NCI-H226 (cell line): Measurements from ENCODE around the gene TBC1D16.

Source experiments
- DNase-seq: peaks from one replicate; pipeline ENCODE4 v3.0.0-alpha.2; 2015

Gene TBC1D16

DNA sequence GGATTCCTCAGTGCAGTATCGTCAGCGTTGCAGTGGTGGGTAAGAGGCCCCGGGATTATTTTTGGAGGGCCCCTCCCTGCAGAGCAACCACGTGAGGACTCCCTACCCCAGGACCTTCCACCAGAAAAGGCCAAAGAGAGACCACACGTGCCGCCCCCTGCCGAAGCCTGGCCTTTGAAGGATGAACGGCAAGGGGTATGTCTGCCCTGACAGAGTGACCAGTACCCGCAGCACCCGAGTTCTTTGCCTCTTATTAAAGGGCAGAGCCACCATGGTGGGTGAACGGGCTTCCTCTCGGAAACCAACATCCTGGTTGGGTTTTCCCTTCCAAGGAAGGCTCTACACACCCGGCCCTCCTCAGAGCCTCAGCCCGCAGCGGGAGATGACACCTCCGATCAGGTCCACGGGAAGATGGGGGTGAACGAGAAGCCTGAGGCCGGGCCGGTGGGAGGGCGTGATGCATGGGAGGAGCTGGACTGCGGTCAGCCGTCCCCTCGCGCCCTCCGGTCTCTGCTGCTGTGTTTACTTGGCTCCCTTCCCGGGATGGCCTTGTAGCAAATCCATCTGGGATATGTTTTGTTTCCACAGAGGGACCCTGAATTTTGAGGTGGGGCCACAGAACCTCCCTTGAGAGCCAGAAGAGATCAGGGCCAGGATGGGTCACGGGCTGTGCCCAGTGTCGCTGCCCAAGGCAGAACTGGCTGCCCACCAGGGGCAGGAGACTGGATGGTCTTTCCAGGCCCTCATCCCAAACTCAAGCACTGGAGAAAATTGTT is 49.1 kb downstream of the TBC1D16 start:
- no peak for DNase-seq

DNA sequence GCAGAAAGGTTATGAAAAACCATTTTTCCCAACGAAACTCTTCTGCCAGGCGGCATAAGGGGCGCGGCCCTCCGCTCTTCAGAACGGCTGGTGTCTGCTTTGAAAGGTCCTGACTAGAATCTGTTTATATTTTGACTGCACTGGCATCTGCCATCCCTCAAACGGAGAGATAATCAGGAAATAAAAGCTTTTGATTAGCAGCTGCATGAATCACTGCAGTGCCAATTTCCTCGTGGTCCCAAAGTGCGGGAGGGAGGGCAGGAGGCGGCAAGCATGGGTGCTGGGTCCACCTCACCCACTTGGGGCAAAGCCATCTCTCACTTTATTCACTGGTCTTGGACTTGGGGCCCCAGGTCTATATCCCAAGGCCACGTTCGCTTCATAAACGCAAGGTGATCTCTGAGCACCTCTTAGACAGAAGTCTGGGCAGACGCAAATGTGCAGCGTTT is 49.7 kb downstream of the TBC1D16 start:
- no peak for DNase-seq

DNA sequence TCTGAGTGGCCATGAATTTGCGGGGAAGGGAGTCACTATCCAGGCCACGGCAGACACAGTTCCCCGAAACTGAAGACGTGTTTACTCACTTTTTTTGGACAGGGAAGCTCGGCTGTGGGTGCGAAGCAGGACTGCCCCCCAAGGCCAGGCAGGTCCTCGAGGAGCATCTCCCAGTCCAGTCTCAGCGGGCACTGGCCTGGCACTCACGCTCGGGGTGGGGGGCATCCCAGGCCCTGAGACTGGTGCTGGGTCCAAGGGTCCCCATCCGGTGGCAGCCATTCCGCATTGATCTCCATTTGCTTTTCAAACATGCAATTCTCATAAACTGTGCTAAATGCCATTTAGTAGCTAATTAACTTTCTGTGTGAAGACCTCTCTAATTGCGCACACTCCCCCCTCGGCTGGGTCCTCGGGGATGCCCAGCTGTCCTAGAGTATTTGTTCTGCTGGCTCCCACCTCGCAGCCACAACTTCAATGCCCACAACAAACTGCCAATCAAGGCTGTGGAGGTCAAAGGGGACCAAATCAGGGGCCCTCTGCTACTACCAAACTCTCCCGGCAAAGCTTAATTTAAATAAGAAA is 50.2 kb downstream of the TBC1D16 start:
- no peak for DNase-seq

DNA sequence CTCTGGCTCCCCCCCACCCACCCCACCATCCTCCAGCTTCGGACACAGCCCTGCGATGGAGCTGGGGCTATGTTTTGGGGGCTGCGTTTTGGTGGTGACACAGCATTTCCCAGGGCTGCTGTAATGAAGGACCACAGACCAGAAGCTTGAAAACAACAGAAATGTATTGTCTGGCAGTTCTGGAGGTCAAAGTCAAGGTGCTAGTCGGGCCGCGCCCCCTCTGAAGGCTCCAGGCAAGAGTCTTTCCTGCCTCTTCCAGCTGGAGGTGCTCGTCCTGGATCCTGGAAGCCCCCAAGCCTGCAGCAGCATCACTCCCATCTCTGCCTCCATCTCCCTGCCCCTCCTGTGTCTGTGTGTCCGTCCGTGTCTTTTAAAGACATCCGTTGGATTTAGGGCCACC is 50.8 kb downstream of the TBC1D16 start:
- no peak for DNase-seq

DNA sequence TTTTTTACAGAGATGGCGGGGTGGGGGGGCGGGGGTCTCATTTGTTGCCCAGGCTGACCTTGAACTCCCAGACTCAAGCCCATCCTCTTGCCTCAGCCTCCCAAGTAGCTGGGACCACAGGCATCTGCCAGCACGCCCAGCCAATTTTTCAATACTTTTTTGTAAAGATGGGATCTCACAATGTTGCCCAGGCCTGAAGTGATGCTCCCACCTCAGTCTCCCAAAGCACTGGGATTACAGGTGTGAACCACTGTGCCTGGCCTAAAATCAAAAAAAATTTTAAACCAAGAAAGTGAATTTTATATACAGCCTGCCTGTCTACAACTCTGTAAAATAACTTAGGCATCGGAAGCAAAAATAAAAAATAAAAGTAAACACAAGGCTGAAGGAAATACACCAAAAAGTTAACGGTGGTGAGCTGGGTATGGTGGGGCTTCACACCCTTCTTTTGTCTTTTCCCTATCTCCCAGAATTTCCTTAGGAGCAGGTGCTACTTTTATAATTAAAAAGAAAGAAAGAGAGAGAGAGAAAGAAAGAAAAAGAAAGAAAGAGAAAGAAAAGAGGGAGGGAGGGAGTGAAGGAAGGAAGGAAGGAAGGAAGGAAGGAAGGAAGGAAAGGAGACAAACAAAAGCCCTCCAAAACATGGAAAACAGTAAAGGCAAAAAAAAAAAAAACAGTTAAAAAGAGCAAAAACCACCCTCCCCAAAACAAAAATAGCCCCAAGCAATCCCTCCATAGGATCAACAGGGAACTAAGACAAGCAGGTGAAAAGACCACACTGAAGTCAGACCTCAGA is 51.4 kb downstream of the TBC1D16 start:
- no peak for DNase-seq

DNA sequence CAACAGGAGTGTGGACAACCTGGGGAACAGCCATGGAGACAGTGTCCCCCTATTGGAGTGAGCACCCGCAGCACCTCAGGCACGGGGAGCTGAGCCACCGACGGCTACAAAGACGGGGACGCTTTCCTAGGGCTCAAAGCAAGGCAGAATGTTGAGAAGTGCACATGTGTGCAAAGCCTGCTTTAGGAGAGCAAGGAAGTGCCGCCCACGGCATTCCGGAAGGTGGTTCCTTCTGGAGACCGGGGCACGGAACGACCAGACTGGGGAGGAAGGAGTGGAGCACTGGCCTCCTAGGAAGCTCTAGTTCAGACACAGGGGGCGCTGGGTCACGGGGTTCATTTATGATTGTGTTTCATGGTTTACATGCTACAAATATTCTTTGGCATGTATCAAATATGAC is 52.2 kb downstream of the TBC1D16 start:
- DNase-seq, result no peak

DNA sequence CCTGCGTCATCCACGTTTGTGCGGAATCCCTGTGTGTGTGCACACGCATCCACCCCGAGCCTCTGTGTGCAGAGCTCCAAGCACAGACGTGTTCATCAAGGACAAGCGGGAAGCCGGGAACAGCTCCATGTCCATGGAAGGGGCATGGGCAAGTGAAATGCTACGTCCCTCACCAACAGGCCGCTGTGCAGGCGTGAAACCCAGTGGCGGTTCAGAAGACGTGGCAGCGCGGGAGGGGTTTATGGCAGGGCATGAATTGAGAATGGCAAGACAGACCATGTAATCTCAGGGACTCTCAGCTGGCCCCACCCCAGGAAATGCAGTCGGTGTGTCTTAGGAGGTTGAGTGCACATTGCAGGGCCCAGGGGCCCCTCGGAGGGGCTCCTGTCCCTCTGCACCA is 52.7 kb downstream of the TBC1D16 start:
- DNase-seq, result no peak

DNA sequence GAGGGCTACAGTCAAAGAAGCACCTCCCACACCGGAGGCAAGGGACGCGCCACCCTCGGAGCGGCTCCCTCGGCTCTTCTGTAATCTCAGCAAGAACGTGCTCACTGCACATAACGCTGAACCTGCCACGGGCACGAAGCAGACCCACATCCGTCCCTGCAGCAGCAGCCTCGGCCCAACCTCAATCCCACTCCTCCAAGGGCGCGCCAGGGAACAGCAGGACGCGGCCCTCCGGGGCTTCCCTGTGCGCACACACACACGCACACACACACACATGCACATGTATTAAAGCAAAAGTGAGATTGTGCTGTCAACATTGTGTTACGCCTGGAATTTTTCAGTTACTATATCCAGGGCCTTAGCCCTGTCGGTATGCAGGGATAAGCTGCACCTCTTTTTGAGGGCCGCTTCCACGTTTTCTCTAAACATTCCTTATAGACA is 54.0 kb downstream of the TBC1D16 start:
- DNase-seq, result no peak

DNA sequence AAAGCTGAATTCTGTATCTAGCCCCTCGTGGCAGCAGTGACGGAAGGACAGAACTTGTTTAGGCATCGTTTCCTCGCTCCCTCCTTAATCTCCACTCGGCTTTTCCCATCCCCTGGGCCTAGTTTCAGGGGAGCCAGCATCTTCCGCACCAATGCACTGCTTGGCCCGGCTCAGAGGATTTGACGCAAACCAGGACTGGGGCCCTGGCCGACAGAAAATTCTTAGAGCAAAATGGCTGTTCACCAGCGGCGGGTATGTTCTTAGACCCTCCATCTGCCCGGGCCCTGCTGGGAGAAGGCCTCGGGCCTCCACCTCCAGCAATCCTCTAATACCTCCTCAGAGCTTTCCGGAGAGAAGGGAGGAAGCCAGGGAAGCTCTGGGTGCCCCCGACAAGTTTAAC is 54.6 kb downstream of the TBC1D16 start:
- no peak for DNase-seq

DNA sequence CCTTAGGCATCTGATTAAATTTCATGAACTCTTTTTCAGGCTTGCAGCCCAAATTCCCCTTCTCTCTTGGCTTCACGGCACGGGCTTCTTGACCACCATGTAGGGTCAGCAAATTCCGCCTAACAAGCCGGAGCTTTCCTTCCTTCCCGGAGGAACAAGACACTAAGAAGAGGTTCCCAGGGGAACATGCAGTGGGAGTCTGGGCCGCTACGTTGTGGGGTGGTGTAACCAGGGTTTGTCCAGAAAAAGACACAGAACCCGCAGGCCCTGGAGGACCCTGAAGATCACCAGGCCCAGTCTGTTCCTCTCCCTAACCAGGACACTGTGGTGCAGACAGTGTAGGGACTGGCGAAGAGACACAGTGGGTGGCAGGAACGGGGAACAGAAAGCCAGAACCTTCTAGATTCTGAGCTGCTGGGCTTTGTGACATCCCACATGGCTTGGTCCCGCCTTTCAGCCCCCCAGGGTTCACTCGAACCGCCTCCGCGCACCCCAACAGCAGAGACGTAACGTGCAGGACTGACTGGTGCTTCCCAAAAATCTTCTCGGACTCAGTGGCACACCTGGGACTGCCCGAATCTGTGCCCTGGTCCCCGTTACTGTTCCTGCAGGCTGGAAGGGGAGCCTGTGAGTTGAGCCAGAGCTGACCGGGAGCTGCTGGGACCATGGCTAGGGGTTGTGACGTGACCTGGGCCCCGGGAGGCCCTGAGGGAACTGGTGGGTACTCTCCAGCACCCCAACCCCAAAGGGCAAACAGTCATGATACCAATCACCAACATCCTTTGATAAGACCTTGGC is 55.2 kb downstream of the TBC1D16 start:
- no peak for DNase-seq

DNA sequence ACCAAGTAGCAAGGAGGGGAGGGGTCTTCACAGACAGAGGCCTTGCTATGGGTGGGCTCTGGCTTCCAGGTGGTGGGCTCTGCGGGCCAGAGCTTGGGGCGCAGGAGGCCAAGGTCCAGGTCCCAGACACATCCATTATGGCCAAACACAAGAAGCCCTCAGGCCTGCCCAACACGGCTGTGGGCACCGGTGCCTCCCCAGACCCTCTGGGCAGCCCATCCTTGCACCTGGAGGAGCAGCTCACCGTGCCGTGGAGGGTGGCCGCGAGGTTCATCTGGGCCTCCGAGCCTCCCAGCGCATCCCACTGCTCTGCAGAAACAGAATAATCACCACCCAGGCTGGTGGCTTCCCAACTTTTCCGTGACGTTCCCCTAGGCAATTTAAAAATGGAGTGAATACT is 55.9 kb downstream of the TBC1D16 start:
- no peak for DNase-seq

DNA sequence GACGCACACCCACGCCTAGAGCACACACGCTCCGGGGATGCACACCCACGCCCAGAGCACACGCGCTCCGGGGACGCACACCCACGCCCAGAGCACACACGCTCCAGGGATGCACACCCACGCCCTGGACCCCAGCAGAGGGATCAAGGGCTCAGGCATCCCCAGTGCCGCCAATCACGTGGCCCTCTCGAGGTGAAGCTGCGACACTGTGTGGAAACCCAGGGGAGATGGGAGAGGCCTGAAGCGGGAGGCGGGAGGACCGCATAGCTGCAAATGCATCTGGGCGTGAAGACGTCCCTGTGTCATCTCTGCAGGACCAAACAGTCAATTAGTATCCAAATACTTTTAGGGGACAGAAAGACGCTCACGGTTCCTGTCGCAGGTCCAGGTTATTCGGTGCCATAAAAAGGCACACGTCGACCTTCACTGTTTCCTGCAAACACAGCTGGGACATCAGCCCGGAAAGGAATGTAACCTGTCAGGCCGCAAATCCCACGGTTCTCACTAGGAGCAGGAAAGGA is 56.4 kb downstream of the TBC1D16 start:
- no peak for DNase-seq

DNA sequence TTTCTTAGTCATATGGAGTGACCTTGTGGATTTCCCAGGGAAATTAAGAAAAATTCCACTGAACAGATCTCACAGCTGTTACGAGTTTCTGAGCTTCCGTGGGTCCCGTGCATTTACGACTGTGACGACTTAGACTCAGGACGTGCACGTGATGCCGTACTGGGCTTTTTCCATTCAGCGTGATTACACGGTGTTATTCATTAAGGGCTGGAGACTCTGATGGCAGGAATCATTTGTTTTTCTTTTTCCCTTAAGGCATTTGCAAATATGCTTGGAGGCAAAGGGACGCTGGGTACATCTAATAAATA is 57.2 kb downstream of the TBC1D16 start:
- DNase-seq, result no peak

DNA sequence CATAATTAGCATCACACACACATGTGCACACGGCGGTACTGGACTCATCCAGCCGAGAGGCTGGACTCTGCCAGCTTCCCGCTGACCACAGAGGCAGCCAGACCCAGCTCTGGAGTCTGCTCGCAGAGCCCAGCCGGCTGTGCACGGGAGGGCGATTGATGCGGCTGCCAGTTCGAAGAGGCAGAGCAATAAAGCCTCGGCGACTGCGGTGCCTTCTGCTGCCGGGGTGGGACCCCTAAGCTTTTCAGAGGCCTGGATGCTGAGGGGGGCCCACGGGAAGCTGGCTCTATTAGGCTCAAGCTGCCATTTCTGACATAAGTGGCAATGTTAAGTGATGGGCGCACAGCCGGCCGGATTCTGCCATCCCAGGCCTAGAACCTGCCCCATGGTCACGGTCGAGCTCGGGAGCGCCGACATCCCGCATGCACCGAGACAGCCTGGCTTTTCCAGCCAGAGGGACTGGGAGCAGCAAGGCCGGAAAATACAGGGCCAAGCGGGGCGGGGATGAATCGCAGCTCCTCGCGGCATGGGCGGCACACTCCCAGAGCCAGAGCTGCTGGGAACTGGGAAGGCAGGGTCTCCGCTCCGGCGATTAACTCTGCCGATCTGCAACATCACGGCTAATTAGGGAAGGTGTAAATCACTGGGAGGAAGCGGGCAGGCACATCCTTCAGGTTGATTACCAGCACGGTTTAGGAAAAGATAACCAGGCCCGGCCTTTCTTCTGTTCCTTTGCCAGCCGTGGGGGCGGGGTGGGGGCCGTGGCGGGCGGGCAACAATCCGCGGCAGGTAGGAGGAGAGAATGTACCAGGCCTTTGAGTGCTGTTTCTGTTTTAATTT is 57.7 kb downstream of the TBC1D16 start:
- no peak for DNase-seq

DNA sequence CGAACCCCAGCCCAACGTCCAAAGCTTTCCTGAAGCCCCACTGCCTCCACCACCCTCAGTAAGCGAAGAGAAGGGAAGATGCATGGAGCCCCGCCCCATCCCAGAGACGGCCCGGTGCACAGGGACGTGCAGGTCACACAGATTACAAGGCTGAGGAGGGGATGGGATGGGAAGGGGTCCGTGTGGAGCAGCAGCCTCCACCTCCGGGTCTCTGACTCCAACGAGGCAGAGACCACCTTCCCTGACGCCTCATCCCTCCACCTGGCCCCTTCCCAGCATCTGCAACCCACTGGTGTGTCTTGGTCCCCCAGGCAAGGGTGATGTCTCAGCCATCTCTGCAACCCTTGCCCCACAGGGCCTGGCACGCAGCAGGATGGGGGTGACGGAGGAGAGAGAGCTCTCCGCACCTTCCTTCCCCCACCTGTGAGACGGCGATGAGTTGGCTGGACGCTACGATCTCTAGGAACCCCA is 58.5 kb downstream of the TBC1D16 start:
- no peak for DNase-seq

DNA sequence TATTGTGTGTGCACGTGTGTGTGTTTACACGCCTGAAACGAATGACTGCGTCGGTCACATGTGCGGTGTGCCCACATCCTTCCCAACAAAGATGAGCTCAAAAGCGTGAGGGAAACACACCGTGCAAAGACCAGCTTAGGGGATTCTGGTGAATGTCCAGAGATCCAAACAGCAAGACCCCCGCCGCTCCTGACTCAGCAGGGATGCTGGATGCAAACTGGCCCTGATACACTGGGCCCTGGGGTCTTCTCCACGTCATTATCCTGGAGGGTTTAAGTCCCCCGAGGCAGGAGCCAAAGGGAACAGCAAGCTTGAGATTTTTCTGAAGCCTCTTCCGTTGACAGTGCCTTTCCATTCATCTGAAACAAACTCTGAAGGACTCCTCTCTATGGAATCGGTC is 59.2 kb downstream of the TBC1D16 start:
- DNase-seq, result no peak

DNA sequence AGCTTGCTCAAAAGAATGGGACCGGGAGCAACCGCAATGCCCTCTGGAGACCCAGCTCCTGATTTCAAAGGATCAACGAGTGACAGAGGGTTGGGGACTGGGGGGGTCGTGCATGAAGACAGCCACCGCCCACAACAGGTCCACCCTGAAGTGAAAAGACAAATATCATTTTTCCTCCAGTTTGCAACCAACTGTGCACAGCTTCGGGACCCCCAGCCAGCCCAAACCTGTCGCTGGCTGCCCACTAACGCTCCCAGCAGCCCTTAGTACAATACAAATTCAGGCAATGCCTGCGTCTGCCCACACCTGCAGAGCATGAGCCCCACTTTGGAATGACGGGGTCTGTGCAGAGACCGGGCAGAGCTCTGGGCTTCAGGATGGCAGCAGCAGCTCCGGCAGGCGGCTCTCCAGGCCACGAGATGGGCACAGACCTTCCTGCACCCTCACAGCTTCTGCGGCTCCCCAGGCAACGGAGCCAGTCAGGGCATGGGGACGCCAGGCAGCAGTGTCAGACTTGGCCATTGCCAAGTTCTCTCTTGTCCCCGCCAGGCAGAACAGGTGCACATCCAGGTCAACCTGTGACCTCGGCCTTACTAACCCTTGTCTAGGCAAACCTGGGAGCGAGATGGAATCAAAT is 60.1 kb downstream of the TBC1D16 start:
- no peak for DNase-seq

DNA sequence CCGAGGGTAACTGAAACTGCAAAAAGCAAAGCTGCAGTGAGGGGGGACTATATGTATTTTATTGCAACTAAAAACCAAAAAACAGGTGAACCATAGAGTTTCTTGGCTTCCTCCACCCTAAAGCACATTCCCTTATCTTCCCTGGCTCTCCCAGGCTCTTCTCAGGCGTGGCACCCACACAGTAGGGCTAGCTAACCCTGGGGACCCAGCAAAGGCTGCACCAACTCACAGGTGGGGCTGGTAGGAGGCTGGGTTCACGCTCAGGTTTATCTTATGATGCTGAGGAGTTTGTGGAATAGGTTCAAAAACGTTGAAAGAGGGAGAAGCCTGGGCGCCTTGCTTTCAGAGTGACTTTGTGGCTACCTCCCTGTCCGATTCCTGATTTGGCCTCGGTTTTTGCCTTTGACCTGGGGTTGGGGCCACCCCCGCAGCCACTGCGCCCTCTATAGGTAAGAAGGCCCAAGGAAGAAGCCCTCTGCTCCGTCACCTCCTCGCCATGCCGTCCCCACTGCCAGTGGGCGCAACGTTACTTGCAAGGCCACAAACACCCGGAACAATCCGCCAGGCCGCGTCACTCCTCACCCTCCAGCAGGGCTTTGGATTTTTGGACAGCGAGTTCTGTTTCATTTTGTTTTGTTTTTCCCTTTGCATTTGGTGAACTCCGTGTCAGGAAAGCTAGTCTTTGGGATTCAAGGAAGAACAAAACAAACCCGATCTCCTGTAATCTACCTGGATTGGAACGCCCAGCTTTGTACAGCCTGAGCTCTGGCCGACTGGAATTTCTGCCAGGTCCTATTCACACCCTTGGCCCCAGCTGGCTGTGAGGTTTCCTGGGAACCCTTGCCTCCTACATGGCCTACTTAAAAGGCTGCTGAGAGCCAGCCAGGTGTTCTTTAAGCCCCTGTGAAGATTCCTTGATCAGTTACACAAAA is 60.8 kb downstream of the TBC1D16 start:
- no peak for DNase-seq

DNA sequence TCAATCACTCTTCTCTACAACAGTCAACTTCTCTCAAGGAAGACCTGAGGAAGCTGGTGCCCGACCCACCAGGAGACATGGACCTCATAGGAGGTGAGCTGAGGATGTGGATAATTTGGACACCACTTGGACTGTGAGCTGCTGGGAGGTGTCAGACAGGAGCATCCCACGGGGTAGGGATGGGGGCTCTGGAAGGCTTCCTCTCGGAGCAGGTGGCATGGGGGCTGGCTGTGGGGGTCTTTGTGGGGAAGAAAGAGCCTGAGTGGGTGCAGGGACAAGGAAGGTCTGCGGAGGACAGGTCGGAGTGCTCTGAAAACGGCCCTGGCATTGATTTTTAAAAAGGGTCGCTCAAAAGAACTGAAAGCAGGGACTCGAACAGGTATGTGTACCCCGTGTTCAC is 64.0 kb downstream of the TBC1D16 start:
- DNase-seq, result no peak

DNA sequence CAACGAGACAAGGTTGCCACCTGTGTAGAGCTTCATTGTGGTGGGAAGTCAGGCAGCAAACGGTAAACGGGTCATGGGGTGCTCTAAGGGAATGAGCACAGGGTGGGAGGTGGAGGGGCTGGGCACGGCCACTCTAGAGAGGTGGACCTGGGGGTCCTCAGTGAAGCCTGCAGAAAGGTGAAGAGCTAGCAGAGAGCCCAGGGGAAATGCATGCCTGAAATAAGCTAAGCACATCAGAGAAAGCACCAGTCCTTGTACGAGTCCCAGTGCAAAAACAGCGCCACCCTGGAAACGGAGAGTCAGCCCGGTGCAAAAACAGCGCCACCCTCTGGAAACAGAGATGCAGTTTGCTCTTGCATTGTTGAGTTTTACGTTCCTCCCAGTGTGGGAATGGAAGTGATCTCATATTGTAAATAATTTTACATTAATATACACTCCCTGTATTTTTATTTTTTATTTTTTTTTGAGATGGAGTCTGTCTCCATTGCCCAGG is 65.0 kb downstream of the TBC1D16 start:
- no peak for DNase-seq
